HCT116 (cell line): ENCODE results near the gene LRRC7.

Experiments used
- CTCF ChIP-seq, 3 experiments: fragments of 200-600 bp in 1 of 3; sonication (generic) in 1 of 3; IDR thresholded peaks in 2 of 3; conservative IDR thresholded peaks in 1 of 3; 2 replicates each; pipeline ENCODE4 v1.5.1; 2012 to 2017; ENCODE audit warnings: low read depth in 2 of 3, low read length in 2 of 3, antibody characterized with exemption in 1 of 3, borderline replicate concordance in 1 of 3, control low read depth in 1 of 3, mild to moderate bottlenecking in 1 of 3, mixed read lengths in 1 of 3, mixed run types in 1 of 3, moderate library complexity in 1 of 3; ENCODE audit not compliant: insufficient read depth in 1 of 3
- EZH2 ChIP-seq: fragments of 200-600 bp; sonication (generic); IDR thresholded peaks from 2 replicates; pipeline ENCODE4 v1.6.1; 2017; ENCODE audit warnings: antibody characterized with exemption, mixed run types
- JUND ChIP-seq: IDR thresholded peaks from 2 replicates; pipeline ENCODE4 v1.6.1; 2012
- POLR2A ChIP-seq: IDR thresholded peaks from 2 replicates; pipeline ENCODE4 v1.7.0; 2011; ENCODE audit warnings: borderline replicate concordance; ENCODE audit not compliant: insufficient read depth, insufficient read length; ENCODE audit errors: extremely low read depth
- ZBTB33 ChIP-seq: IDR thresholded peaks from 2 replicates; pipeline ENCODE4 v1.6.1; 2011; ENCODE audit warnings: mild to moderate bottlenecking, low read length, moderate library complexity; ENCODE audit not compliant: insufficient replicate concordance; ENCODE audit errors: extremely low read depth

GRCh38 chr1:70117046-70117445 is 549.3 kb downstream of the LRRC7 start:
- TF ChIP-seq CTCF (IDR thresholded peaks at IDR 0.05 in 2 of 3, conservative IDR thresholded peaks at IDR 0.05 in 1 of 3; ENCODE audit: borderline replicate concordance in 1 of 3, insufficient read depth in 1 of 3, low read depth in 2 of 3, low read length in 2 of 3) (no peak), POLR2A (no peak), JUND (no peak), ZBTB33 (no peak), EZH2 (no peak)
